CMK (cell line): Measurements from ENCODE around the gene TRAPPC6A.

ENCODE experiments used
- DNase-seq: peaks from one replicate; pipeline ENCODE4 v3.0.0-alpha.2; 2010; ENCODE audit warnings: low read depth

The TRAPPC6A gene

GRCh38 chr19:45163751-45164460 is 14.1 kb downstream of the TRAPPC6A start:
- no peak for DNase-seq

- no peak for DNase-seq
Measured at GRCh38 chr19:45163156-45163555, 14.9 kb downstream of the TRAPPC6A start.

DNA sequence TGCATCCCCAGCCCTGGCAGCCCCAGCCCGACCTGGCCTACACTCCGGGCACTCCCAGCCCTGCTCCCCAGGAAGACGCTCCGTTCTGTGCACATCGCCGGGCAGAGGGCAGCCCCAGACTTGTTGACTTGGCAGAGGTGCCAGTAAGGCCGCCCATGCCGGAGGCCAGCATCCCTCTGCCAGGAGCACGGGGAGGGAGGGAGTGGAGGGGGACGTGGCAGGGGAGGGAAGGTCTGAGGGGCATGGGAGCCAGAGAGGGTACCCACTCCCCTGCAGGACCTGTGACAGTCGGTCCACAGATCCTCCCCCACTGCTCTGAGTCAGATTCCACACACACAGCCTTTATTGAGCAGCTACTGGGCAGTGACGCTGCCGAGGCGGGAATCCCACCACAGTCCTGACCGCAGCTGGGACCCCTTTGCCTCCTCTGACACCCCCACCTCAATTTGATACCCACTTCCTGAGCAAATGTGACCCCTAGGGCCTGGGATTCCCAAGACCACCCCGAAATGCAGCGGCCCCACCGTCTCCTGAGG is 15.4 kb downstream of the TRAPPC6A start:
- DNase-seq = no peak

- DNase-seq = no peak
Measured at GRCh38 chr19:45161738-45162607, 16.1 kb downstream of the TRAPPC6A start.

DNA sequence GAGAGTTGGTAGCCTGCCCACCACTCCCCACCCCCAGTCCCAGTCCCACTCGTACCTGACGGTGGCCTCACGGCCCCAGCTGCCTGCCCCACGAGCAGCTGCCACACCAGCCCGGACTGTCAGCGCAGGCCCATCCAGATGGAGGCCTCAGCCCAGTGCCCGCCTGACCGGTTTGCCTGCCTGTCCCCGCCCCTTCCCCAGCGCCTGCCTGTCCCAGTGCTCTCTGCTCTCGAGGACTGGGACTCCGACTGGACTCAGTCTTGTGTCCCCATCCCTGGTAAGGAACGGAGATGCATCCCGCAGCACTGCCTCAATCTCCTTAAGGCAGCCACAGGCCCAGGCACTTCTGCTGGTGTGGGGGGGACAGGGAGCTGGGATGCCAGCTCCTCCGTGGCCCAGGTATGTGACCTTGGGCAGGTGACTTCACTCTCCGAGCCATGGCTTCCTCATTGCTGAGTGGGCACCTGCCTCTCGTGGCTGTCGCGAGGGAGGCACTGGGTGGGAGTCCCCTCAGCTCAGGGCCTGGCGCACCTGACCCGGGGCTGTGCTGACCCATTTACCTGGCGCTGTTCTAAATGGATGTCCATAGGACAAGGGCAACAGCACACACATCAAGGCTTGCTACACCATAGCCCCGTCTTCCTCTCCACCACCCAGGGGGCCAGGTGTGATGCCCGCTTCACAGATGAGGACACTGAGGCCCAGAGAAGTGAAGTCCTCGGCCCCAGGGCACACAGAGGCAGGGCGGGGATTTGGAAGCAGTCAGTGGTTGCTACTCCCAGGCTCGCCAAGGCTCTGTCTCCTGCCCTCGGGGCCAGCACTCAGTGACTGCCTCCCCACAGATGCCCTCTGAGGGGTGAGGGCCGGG is 16.9 kb downstream of the TRAPPC6A start, which contains the start of gene NKPD1:
Gene NKPD1, minus strand, starts transcription at position 113 of the 868 bp plus-strand sequence. CDS start 832 bp downstream, outside the sequence.
- no peak for DNase-seq

- no peak for DNase-seq
Measured at GRCh38 chr19:45159971-45160324, 18.1 kb downstream of the TRAPPC6A start.

GRCh38 chr19:45159210-45159970 is 18.6 kb downstream of the TRAPPC6A start:
- DNase-seq = no peak

GRCh38 chr19:45158503-45159209 is 19.4 kb downstream of the TRAPPC6A start:
- DNase-seq = no peak

DNA sequence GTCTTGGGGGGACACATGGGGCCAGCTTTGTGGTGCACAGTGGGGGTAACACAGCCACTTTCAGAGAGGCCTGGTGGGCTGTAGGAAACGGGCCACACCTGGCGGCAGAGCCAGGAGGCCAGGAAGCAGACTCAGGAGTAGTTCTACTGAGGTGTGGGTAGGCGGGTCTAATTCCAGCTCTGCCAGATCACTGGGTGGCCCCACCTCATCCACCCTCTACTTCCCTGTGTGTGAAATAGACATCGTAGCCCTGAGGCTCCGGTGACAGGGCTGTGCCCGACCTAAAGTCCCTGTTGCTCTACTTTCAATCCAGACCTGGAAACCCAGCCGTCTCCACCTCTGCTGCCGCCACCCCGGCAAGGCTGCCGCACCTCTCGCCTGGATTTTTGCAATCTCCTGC is 21.3 kb downstream of the TRAPPC6A start:
- no peak for DNase-seq

DNA sequence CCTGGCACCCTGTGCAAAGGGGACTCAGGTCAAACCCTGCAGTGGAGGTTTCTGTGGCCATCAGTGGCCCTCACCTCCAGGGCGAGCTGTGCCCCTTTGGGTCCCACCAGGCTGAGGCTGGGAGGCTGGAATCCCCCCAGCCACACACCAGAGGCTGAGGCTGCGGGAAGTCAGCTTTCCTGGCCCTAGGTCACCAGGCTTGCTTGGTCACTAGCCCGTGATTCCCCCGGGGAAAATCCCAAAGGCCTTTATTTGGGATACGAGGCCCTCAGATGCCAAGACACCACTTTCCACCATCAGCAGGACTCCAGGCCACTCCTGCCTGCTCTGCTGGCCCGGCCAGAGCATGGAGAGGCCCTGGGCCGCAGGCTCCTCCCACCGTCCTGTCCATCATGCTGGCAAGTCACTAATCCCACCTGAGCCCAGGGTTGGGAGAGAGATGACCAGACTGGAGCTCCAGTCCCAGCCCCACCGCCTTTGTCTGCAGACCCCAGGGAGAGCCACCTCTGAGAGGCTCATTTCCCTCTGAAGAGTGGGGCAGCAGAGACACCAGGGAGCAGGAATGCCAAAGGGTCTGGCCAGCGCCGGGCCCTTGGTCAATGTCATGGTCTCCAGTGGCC is 21.9 kb downstream of the TRAPPC6A start:
- DNase-seq = no peak

DNA sequence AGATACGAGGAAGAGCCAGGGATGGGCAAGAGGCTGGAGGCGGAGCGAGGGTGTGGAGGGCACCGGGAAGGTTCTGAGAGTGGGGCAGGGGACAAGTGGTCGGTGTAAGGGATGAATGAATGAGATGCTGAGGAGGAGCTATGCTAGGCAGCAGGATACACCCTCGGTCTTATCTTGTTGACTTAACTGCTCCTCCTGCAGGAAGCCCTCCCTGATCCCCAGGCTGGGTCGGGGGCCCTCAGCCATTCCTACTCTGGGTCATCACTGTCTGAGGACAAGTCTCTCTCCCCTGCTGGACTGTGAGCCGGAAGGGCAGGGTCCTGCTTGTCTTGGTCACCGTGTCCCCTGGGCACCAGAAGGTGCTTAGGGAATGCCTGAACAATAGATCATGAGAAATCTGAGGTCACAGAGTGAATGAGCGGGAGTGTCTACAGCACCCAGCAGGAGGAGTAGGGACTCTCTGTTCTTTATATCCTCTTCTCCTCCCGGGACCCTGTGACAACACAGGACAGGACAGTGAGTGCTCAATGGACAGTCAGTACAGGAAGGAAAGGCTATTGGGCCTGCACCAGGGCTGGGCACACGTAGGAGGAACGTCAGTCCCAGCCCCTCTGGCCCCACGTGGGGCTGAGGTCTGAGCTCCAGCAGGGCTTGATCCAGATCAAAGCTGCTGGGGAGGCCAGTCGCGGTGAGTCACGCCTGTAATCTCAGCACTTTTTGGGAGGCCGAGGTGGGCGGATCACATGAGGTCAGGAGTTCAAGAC is 23.8 kb downstream of the TRAPPC6A start:
- no peak for DNase-seq

DNA sequence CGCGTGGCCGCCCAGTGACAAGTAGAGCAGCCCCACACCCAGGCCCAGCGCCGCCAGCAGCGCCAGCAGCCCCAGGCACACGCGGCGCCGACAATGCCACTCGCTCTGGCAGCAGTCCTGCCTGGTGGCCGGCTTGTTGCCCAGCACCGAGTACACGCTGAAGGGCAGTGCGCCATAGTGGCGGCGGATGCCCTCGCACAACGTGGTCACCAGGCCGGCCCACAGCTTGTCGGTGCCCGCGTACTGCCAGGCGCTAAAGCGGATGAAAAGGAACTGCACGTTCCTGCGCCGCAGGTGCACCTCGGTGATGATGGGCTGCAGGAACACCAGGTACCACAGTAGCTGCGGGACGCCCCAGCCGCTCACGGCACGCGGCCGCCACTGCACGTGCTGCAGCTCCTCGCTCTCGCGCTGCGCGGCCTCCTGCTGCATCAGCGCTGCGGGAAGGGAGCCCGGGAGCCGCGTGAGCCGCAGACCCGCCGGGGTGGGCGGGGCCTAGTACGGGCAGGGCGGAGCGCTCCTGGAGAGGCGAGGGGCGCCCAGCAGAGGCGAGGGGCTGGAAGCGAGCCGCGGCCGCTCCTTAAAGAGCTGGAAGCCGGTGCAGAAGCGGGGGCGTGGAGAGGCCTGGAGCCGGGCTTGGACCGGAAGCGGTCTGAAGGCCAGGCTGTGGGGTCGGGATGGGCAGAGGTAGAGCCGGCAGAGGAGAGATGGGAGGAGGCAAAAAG is 24.5 kb downstream of the TRAPPC6A start:
- DNase-seq = peak; percentile 75

DNA sequence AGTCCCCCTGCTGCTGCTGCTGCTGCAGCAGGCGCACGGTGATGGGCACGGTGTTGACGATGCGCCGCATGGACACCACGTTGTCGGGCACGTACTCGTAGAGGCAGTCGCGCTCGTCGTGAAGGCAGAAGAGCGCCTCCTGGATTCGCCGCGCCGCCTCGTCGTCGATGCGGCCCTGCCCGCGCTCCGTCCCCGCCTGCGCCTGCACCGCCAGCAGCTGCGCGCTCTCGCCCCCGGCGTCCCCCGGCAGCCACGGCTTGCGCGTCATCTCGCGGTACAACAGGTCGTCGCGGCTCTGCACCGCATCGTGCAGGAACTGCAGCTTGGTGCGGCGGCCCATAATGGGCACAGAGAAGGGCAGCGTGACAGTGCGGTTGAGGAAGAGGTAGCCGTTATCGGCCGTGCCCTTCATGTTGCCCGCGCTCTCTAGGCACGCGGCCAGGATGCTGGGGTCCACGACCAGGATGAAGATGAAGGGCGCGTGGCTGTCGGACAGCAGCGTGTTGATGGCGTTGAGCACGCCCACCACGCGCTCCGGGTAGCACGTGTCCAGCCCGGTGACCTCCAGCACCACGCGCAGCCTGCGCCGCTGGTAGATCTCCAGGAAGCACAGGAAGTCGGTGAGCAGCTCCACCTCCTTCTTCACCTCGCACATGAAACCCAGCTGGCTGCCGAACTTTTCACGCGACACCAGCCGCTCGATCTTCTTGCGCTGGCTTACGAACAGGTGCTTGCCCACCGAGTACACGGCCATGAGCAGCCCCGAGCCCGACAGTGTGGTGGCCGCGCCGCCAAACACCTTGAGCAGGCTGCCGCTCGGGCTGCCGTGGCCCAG is 25.3 kb downstream of the TRAPPC6A start:
- no peak for DNase-seq

DNA sequence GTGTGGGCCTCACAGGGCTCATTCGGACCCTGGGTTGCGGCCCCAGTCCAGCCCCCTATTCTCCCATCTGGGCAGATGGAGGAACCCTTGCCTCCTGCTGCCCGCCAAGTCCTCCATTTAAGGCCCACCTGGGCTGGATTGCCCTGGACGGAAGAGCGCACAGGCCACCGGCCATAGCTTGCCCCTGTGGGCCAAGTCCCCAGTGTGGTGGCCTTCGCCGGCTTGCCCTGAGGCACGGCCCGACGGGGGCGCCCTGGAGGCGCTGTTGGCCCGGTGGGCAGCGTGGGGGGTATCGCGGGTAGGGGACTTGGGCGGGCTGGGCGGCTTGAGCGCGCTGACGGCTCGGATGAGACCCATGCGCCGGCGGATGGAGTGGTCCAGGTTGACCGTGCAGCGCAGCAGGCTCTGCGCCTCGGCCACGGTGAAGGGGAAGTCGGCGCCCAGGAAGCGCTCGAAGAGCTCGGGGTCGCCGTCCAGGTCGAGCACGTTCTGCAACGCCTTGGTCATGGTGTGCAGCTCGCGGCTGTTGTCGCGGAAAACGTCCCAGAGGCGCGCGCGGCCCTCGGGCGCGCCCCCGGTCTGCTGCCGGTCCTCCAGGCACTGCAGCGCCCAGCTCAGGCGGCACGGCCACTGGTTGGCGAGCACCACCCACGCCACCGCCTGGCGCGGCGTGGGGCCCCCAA is 26.1 kb downstream of the TRAPPC6A start:
- no peak for DNase-seq

GRCh38 chr19:45151320-45151719 is 26.7 kb downstream of the TRAPPC6A start:
- no peak for DNase-seq

DNA sequence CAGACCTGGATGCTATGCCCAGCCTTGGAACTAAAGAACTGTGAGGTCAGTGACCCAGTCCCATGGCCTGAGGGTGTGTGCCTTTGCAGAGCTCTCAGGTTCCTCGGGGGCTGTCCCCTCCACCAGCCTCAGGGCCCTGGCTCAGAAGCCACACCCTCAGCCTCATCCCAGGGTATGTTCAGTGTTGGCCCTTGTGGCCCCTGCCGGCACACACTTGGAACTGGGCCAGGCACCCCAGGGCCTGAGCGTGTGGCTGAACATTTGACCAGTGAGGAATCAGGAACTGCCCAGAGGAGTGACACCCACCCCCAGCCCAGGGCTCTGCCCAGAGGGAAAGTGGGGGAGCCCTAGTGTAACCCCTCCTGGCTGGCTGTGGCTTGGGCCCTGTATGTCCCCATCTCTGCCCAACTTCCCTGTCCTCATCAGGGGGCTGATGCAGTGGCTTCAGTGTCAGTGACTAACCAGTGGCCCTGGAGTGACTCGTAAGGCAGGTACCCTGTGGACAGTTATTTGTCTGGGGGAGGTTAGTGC is 27.2 kb downstream of the TRAPPC6A start:
- DNase-seq = no peak

DNA sequence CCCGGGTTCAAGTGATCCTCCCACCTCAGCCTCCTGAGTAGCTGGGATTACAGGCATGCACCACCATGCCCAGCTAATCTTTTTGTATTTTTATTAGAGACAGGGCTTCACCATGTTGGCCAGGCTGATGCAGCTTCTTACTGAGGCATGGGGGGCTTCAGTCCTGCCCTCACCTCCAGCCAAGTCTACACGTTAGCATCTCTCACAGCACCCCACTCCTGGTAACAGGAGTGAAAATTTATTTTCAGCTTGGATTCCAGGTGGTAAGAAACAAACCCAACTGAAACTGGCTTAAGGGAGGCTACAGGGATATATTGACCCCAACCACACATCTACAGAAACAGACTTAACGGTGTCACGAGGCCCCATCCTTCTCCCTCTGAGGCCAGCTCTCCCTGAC is 27.9 kb downstream of the TRAPPC6A start:
- no peak for DNase-seq
